ENCODE data around the gene ATP6V1G3. TPM values are rescaled to one million over a fixed set of nuclear protein-coding genes. Genes with fewer than 3 reads are reported as not detected.

ATP6V1G3 gene
- total RNA-seq, 3 donors from 2014 or later (not counting 1 experiment from before 2014, with no cell fraction given): not detected

DNA sequence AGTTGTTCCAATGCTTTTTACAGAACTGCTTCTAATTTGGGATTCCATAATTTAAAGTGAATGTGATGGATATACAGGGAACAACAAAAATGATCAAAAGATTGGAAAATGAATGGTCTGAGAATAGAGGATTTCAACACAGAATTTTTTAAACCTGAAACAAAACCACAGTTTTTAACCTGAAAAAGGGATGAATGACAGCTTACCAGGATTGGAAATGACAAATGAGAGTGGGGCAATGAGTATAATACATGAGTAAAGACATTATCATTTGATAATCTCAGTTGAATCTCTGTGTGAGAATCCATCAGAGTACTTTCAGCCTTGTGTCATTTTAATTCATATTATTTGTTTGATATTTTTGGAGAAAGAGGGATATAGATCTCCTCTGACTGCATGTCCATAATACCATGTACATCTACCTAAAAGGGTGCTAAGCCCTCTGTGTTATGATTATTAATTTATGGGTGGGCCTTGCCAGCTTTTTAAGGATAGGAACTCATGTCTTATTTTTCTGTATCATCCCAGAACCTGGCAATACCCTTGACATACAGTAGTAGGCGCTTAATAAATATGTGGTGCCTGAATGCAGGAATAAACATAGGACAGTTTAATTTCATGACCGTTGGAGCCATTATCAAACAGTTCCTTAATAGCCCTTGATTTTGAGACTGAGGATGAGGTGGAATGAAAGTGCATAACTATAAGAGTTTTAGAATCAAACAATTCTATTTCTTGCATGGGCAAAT, 12.4 kb upstream of the ATP6V1G3 start:
- Histone ChIP-seq H3K4me1 (ENCODE audit: control insufficient read depth, insufficient read depth, low read length) (peaks cover 20% of the 10 kb centered on the region), H3K27ac (ENCODE audit: low read length) (peak overlapping the region; percentile 67), H3K4me3 (ENCODE audit: low read length) (no peak overlapping the region), H3K27me3 (ENCODE audit: control insufficient read depth, insufficient read depth, low read length) (no peaks in the 10 kb centered on the region), H3K9me3 (ENCODE audit: control insufficient read depth, insufficient read depth, low read length) (no peaks in the 10 kb centered on the region), H3K36me3 (ENCODE audit: control insufficient read depth, insufficient read depth, low read length) (no peaks in the 10 kb centered on the region)
- H3K36me3 Mint-ChIP-seq: no peaks in the 10 kb centered on the region
- 100% methylated on average over 2 of the region's 2 CpGs for WGBS (ENCODE audit: insufficient coverage)
- ATAC-seq (no peak), DNase-seq (no peak)
- no peaks in the 10 kb centered on the region for H3K9me3 Mint-ChIP-seq
- H3K27me3 Mint-ChIP-seq (ENCODE audit: low read depth in 2 of 2): no peaks in the 10 kb centered on the region
- TF ChIP-seq, protein P1, sequence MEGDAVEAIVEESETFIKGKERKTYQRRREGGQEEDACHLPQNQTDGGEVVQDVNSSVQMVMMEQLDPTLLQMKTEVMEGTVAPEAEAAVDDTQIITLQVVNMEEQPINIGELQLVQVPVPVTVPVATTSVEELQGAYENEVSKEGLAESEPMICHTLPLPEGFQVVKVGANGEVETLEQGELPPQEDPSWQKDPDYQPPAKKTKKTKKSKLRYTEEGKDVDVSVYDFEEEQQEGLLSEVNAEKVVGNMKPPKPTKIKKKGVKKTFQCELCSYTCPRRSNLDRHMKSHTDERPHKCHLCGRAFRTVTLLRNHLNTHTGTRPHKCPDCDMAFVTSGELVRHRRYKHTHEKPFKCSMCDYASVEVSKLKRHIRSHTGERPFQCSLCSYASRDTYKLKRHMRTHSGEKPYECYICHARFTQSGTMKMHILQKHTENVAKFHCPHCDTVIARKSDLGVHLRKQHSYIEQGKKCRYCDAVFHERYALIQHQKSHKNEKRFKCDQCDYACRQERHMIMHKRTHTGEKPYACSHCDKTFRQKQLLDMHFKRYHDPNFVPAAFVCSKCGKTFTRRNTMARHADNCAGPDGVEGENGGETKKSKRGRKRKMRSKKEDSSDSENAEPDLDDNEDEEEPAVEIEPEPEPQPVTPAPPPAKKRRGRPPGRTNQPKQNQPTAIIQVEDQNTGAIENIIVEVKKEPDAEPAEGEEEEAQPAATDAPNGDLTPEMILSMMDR (IDR thresholded peaks at IDR 0.05): no peak
- H3K4me3 Mint-ChIP-seq: peak overlapping the region; percentile 70
- peaks cover 43 to 60% of the 10 kb centered on the region in 2 donors for H3K4me1 Mint-ChIP-seq
- intact Hi-C loops (cut with micrococcal nuclease): no loop called here
- peak overlapping the region; percentile 85 to 92 for H3K27ac Mint-ChIP-seq

- 93% methylated on average over 4 of the region's 4 CpGs for WGBS (ENCODE audit: insufficient coverage)
- Mint-ChIP-seq H3K4me3 (no peak overlapping the region), H3K4me1 (peaks cover 33 to 50% of the 10 kb centered on the region in 2 donors), H3K36me3 (peaks cover 10% of the 10 kb centered on the region), H3K27me3 (ENCODE audit: low read depth in 2 of 2) (no peaks in the 10 kb centered on the region), H3K27ac (no peak overlapping the region), H3K9me3 (peaks cover 3 to 4% of the 10 kb centered on the region in 2 donors)
- peaks cover 18% of the 10 kb centered on the region for H3K4me1 ChIP-seq (ENCODE audit: control insufficient read depth, insufficient read depth, low read length)
- no peak overlapping the region for H3K27ac ChIP-seq (ENCODE audit: low read length)
- no peak overlapping the region for H3K4me3 ChIP-seq (ENCODE audit: low read length)
- TF ChIP-seq, protein P1 (IDR thresholded peaks at IDR 0.05): no peak
- H3K27me3 ChIP-seq (ENCODE audit: control insufficient read depth, insufficient read depth, low read length): no peaks in the 10 kb centered on the region
- no peak for DNase-seq
- H3K36me3 ChIP-seq (ENCODE audit: control insufficient read depth, insufficient read depth, low read length): no peaks in the 10 kb centered on the region
- no peak for ATAC-seq
- no peaks in the 10 kb centered on the region for H3K9me3 ChIP-seq (ENCODE audit: control insufficient read depth, insufficient read depth, low read length)
- intact Hi-C loops (cut with micrococcal nuclease): no loop called here
These were observed 10.6 kb upstream of the ATP6V1G3 start for GRCh38 chr1:198550941-198551524.

GRCh38 chr1:198549866-198550265, 9.4 kb upstream of the ATP6V1G3 start:
- Mint-ChIP-seq H3K27me3 (ENCODE audit: low read depth in 2 of 2) (no peaks in the 10 kb centered on the region), H3K27ac (peak overlapping the region in 1 of 2 donors; percentile 7), H3K4me1 (peaks cover 26 to 43% of the 10 kb centered on the region in 2 donors), H3K4me3 (no peak overlapping the region), H3K9me3 (peaks cover 3 to 4% of the 10 kb centered on the region in 2 donors), H3K36me3 (peaks cover 10% of the 10 kb centered on the region)
- DNase-seq: no peak
- H3K36me3 ChIP-seq (ENCODE audit: control insufficient read depth, insufficient read depth, low read length): no peaks in the 10 kb centered on the region
- no peaks in the 10 kb centered on the region for H3K27me3 ChIP-seq (ENCODE audit: control insufficient read depth, insufficient read depth, low read length)
- intact Hi-C loops (cut with micrococcal nuclease): no loop called here
- no peak overlapping the region for H3K4me3 ChIP-seq (ENCODE audit: low read length)
- no peak overlapping the region for H3K27ac ChIP-seq (ENCODE audit: low read length)
- H3K4me1 ChIP-seq (ENCODE audit: control insufficient read depth, insufficient read depth, low read length): peaks cover 12% of the 10 kb centered on the region
- TF ChIP-seq, protein P1 (IDR thresholded peaks at IDR 0.05): no peak
- no peaks in the 10 kb centered on the region for H3K9me3 ChIP-seq (ENCODE audit: control insufficient read depth, insufficient read depth, low read length)
- ATAC-seq: peak in 2 of 3 donors; percentile 58 to 67

Data from natural killer cell (primary cell).